GM12878 (cell line): ENCODE data around the gene IRF2. TPM values are rescaled to one million over a fixed set of nuclear protein-coding genes. Genes with fewer than 3 reads are reported as not detected.

Experiments used
- ATAC-seq: fragments of 200-7000 bp; cut with Tn5 transposase; 3 replicates; pipeline ENCODE4 v1.9.1; 2020; ENCODE audit warnings: mild to moderate bottlenecking, moderate library complexity
- BruUV-seq: library from RNA; stranded (reverse); fragments of 400-500 nt; replicated peaks from 2 replicates; lab custom pipeline; 2021; lab: Mats Ljungman, UMichigan
- CTCF ChIA-PET: fragments of 300-600 bp; sonication (Branson Sonifier 250); formaldehyde crosslinking; extraction: SDS; loops from one replicate; lab custom pipeline; 2021; ENCODE audit warnings: inconsistent platforms; lab: Yijun Ruan, JAX
- POLR2A ChIA-PET: fragments of 350-600 bp; formaldehyde crosslinking; extraction: SDS; loops from one replicate; lab custom pipeline; 2021; ENCODE audit warnings: inconsistent platforms; lab: Charles Lee
- RAD21 ChIA-PET: fragments of 300-600 bp; sonication (Branson Sonifier 250); formaldehyde crosslinking; loops from one replicate; lab custom pipeline; 2023; ENCODE audit warnings: antibody characterized with exemption; ENCODE audit not compliant: unreplicated experiment; lab: Charles Lee
- SMC1A ChIA-PET: fragments of 300-600 bp; sonication (Branson Sonifier 250); formaldehyde crosslinking; loops from one replicate; lab custom pipeline; 2023; ENCODE audit not compliant: unreplicated experiment, uncharacterized antibody; lab: Charles Lee
- DNase-seq: peaks from one replicate; pipeline ENCODE4 v3.0.0-alpha.2; 2011; ENCODE audit warnings: low read depth, low spot score
- FAIRE-seq: peaks from 3 replicates; lab custom pipeline; 2011; peaks lifted over from hg19 to GRCh38; lab: Jason Lieb, UNC
- H2AFZ ChIP-seq: 2 replicates; pipeline ENCODE4 v1.6.0; 2011; ENCODE audit warnings: low read depth, low read length, control low read depth; ENCODE audit not compliant: control insufficient read depth
- H3K27ac ChIP-seq: 2 replicates; pipeline ENCODE4 v1.5.1; 2011; ENCODE audit warnings: control low read depth; ENCODE audit not compliant: control insufficient read depth, insufficient read depth
- H3K27me3 ChIP-seq, 2 experiments: replicated peaks in 1 of 2; 2 replicates each; pipeline versions ENCODE4 v1.6.0 to v1.6.1; 2011; ENCODE audit warnings: low read length in 1 of 2; ENCODE audit not compliant: control insufficient read depth in 2 of 2, insufficient read depth in 2 of 2
- H3K36me3 ChIP-seq, 2 experiments: 2 replicates each; pipeline ENCODE4 v1.5.1; 2011; ENCODE audit warnings: low read length in 1 of 2; ENCODE audit not compliant: control insufficient read depth in 2 of 2, insufficient read depth in 2 of 2
- H3K4me1 ChIP-seq: 2 replicates; pipeline ENCODE4 v1.6.1; 2011; ENCODE audit warnings: mild to moderate bottlenecking, low read length, moderate library complexity, mixed read lengths; ENCODE audit not compliant: control insufficient read depth, insufficient read depth
- H3K4me2 ChIP-seq: 2 replicates; pipeline ENCODE4 v1.6.0; 2011; ENCODE audit warnings: control low read depth; ENCODE audit not compliant: control insufficient read depth, insufficient read depth
- H3K4me3 ChIP-seq: fragments of 200-600 bp; sonication (generic); 2 replicates; pipeline ENCODE4 v1.5.1; 2016
- H3K79me2 ChIP-seq: 2 replicates; pipeline ENCODE4 v1.6.0; 2011; ENCODE audit warnings: low read length; ENCODE audit not compliant: control insufficient read depth, insufficient read depth
- H3K9ac ChIP-seq: 2 replicates; pipeline ENCODE4 v1.8.0; 2011; ENCODE audit warnings: low read length, control low read depth, mixed read lengths; ENCODE audit not compliant: control insufficient read depth, insufficient read depth
- H3K9me3 ChIP-seq: replicated peaks from 3 replicates; pipeline ENCODE4 v1.5.1; 2011; ENCODE audit warnings: mild to moderate bottlenecking, low read length; ENCODE audit not compliant: control insufficient read depth, insufficient read depth
- H4K20me1 ChIP-seq: 2 replicates; pipeline ENCODE4 v1.6.0; 2011; ENCODE audit not compliant: control insufficient read depth, insufficient read depth
- BCL3 ChIP-seq: IDR thresholded peaks from 2 replicates; pipeline ENCODE4 v1.6.1; 2011; ENCODE audit warnings: borderline replicate concordance, low read depth, mild to moderate bottlenecking, moderate library complexity, low read length; ENCODE audit not compliant: insufficient read depth, poor library complexity, severe bottlenecking
- GATAD2B ChIP-seq: fragments of 450-650 bp; conservative IDR thresholded peaks from 2 replicates; pipeline ENCODE4 v1.6.1; 2017; ENCODE audit warnings: low read depth, mild to moderate bottlenecking, moderate library complexity
- KAT2A ChIP-seq: conservative IDR thresholded peaks from 2 replicates; pipeline ENCODE4 v1.6.1; 2011; ENCODE audit warnings: low read depth, low read length; ENCODE audit not compliant: control insufficient read depth
- PAX5 ChIP-seq: IDR thresholded peaks from 2 replicates; pipeline ENCODE4 v1.6.1; 2011; ENCODE audit warnings: low read depth, low read length, borderline replicate concordance
- SIX5 ChIP-seq: IDR thresholded peaks from 2 replicates; pipeline ENCODE4 v1.6.1; 2011; ENCODE audit warnings: mild to moderate bottlenecking, low read depth, low read length, moderate library complexity; ENCODE audit not compliant: severe bottlenecking
- SMAD5 ChIP-seq: IDR thresholded peaks from 2 replicates; pipeline ENCODE4 v1.6.1; 2016; ENCODE audit warnings: antibody characterized with exemption, low read depth
- ZNF384 ChIP-seq: IDR thresholded peaks from 2 replicates; pipeline ENCODE4 v1.6.1; 2012; ENCODE audit warnings: low read depth, mild to moderate bottlenecking, low read length, improper control_type of control experiment, borderline replicate concordance
- WGBS: methylation state at CpG from one replicate; pipeline ENCODE4 v1.1.6; 2016; ENCODE audit warnings: low lambda C conversion rate; ENCODE audit not compliant: insufficient replicate concordance, insufficient coverage; ENCODE audit errors: missing lambda C conversion rate; 5-methylcytosine and 5-hydroxymethylcytosine counted together
- in situ Hi-C: fragments of 300-500 bp; cut with MboI; formaldehyde crosslinking; loops from 9 replicates; pipeline ENCODE4 v1.14.3; 2018; ENCODE audit warnings: mixed read lengths
- intact Hi-C: fragments of 100-400 bp; cut with micrococcal nuclease; formaldehyde crosslinking; loops from one replicate; pipeline ENCODE4 v1.14.2; 2022; ENCODE audit not compliant: unreplicated experiment
- polyA plus RNA-seq, 11 experiments: library from polyadenylated mRNA; depleted of rRNA in 4 of 11; unstranded in 6 of 11; stranded (reverse) in 5 of 11; fragments of >200 nt; fragmentation: Nextera tagmentation in 4 of 11; fragmentation: Illumina TruSeq in 1 of 11; extraction: Ambion mirVana in 4 of 11; extraction: Trizol in 1 of 11; gene quantifications; 1 replicate in 1 of 11; 2 replicates in 10 of 11; pipeline versions ENCODE4 v1.2.1 to v1.2.3, GENCODE V29; 2011 to 2016; ENCODE audit warnings: inconsistent platforms in 2 of 11, missing spikeins in 2 of 11, low read depth in 1 of 11
- total RNA-seq, 4 experiments: library from RNA; depleted of rRNA in 3 of 4; stranded (reverse); fragments of >200 nt in 3 of 4; fragmentation: Illumina TruSeq in 1 of 4; extraction: Trizol in 1 of 4; gene quantifications; 2 replicates each; pipeline versions ENCODE4 v1.2.1 to v1.2.3, GENCODE V29; 2013 to 2021

The IRF2 gene
- total and polyA plus RNA-seq, 10 of the 15 experiments (the other 5 are each of a cell fraction or from before 2014, with no cell fraction given): 45.1 to 99.3 (median 58.9) TPM

DNA sequence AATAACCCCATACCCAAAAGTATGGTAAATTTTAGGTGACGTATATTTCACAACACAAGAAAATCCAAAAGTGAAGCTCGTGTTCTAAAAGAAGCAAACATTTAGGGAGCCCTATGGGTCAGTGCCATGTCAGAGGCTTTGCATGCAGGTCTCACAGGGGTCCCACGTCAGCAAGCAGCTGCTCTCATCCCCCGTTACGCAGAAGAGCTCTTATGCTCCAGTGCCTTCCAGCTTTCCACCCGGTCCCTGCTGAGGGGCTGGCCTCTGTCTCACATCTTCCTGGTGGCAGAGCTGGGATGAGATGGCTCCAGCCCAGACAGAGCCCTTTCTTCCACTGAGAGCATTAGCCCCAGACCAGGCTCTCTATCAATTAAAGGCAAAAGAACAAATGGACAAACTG is 82.0 kb downstream of the IRF2 start:
- Histone ChIP-seq H2AFZ (no peak overlapping the region), H3K4me2 (no peak overlapping the region), H3K36me3 (peaks cover 26 to 57% of the 10 kb centered on the region in 2 experiments), H3K27me3 (no peaks in the 10 kb centered on the region), H4K20me1 (no peaks in the 10 kb centered on the region), H3K79me2 (peaks cover 5% of the 10 kb centered on the region), H3K9me3 (no peaks in the 10 kb centered on the region; the same call in 2 of the 3 replicates), H3K4me3 (no peak overlapping the region), H3K9ac (no peak overlapping the region), H3K4me1 (peaks cover 27% of the 10 kb centered on the region), H3K27ac (no peak overlapping the region)
- no peak for TF ChIP-seq BCL3
- no peak for TF ChIP-seq ZNF384
- TF ChIP-seq KAT2A: no peak
- TF ChIP-seq GATAD2B: no peak
- no peak for TF ChIP-seq SIX5
- TF ChIP-seq SMAD5: no peak
- TF ChIP-seq PAX5: no peak
- no TSS peak for BruUV-seq
- ATAC-seq (no peak), FAIRE-seq (no peak), DNase-seq (no peak)
- POLR2A ChIA-PET: no interaction called here
- SMC1A ChIA-PET: interaction anchor here (0.9 to 2.0 kb wide), 7 partner anchors 17 to 129 kb away, joined by 3 to 7 read pairs (median 4); no protein-coding TSS in a partner anchor
- intact Hi-C loops (no loop called here), in situ Hi-C loops (no loop called here)
- CTCF ChIA-PET: interaction anchor here (0.9 to 1.9 kb wide), 3 partner anchors 70 to 128 kb away, joined by 3 to 6 read pairs (median 3); no protein-coding TSS in a partner anchor
- 92% methylated on average over 6 of the region's 6 CpGs for WGBS
- RAD21 ChIA-PET: interaction anchor here (0.8 kb wide), 1 partner anchor 29 kb away, joined by 4 read pairs; no protein-coding TSS in a partner anchor
